Activated CD4-positive, alpha-beta T cell treated with anti-CD3 and anti-CD28 coated beads, Interleukin-2, Interleukin-4, amounts not matched to agents 100 ng/mL and 50 ng/mL, durations not matched to agents 16 hours and 8 hours (primary cell): Measurements from ENCODE around the gene CYTH1.

ENCODE experiments used
- DNase-seq: peaks from one replicate; pipeline ENCODE4 v3.0.0-alpha.2; 2020; ENCODE audit warnings: low spot score

CYTH1 gene

DNA sequence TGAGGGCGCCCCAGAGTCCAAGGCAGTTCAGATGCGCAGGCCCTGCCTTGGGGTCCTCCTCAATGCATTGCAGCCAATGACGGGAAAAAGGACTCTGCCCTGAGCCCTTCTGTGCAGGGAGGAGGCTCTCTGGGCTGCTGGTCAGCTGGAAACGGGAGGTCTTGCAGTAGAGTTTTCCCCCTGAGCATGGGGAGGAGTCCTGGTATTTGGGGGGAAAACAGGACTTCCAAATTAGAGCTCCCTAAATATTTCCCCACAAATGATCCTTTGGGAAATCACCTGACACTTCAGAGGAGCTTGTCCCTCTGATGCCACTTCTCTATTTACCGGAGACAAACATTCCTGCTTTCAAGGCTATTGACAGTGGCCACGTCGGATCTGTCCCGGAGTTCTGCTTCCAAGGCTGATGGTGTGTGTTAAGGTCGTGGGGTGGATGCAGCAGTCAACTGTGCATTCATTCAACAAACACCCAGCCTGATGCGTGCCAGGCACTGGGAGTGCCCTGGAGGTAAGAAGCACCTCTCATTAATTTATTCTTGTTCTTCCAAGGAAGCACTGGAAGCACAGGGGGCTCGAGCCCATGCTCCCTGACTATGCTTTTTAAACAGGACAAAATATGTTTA is 131.9 kb downstream of the CYTH1 start:
- no peak for DNase-seq

DNA sequence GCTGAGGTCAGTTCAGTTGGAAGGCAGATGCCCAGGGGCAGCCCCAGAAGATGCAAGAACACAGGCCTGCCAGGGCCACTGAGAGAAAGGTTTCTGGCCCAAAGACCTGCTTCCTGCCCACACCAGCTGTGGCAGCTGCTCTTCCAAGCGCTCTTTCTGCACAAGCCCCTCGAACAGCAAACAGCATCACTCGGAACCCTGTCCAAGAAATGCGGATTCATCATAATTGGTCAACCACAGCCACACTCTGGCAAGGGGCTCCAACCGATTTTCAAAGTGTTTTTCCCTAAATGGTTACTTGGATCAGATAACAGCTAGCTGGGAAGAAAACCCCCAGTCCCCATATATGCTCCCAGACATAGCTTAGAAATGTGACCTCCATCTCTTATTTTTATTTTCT is 133.8 kb downstream of the CYTH1 start:
- no peak for DNase-seq

DNA sequence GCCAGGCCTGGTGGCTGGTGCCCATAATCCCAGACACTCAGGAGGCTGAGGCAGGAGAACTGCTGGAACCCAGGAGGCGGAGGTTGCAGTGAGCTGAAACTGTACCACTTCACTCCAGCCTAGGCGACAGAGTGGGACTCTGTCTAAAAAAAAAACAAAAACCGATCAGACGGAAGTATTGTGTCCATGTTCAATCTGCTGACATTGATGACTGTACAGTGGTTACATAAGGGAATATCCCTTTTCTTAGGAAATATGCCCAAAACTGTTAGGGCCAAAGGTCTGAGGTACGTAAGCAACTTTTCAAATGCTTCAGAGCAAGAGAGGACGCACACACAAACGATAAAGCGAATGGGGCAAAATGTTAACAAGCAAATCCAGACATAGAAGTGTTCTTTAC is 135.0 kb downstream of the CYTH1 start:
- DNase-seq: no peak

DNA sequence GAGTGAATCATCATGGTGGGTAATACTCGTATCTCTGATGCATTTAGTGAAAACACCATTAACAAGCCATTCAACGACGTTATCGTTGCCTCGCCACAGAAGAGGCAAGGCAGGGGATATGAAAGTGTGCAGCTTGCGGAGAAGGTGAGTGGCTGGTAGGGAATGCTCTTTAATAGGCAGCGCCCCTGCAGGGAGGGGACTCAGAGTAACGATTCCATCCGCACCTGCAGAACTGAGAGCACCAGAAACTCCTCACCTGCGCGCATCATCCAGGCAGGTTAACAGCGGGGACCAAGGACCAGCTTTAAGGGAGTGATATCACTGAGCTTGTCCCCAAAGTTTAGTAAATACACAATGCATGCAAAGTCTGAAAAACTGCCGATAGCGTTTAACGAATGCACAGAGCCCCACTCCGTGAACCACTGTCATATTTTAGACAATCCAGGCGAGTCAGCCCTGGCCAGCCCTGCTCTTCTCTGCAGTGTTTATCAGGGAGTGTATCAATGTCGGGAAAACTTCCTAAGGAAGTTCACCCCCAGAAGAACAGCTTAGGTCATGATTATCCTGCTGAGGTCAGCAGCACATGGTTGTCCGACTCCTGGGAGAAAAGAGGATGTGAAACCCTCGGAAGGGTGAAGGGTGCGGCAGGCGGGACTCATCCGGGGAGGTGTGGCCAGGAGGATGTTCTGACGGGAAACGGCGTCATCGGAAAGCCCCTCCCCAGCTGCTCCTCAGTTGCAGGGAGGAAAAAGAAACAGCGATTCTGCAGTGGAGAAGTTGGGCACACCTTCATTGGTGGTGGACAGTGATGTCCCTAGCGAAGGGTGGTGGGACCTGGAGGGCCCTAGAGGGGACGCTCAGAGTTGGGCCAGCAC is 136.4 kb downstream of the CYTH1 start:
- DNase-seq: peak; percentile 50

DNA sequence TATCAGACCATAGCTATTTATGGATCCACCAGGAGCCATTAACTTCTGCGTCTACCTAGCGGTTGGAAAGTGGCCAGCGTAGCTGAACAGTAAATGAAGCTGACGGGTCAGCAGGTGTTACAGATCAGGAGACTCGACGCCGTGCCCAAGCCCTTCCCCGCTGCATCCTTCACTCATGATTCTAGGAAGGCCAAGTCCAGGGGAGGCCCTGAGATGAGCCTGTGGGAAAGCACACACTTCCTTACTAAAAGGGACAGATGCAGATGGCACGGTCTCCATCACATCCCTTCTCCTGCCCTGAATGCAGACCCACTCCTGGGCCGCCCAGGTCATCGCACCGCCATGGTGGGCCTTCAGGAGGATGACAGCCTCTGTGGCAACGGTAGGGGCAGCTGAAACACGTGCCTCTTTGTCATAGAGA is 137.1 kb downstream of the CYTH1 start:
- DNase-seq: no peak

DNA sequence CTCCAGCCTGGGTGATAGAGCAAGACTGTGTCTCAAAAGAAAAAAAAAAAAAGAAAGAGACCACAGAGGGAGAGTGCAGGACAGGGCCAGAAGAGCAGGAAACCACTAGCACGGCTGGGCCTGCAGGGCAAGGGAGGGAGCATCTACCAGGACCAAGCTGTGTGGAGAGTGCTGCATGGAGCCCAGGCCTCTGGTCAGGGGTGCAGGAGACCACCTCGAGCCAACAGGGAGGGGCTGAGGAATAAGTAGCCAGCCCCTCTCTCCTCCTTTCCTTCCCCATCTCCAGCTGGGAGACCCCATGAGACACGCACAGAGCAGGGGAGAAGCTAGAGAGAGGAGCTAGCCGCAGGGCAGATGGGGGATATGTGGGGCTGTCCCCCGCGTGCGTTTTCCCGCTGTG is 137.8 kb downstream of the CYTH1 start:
- no peak for DNase-seq

DNA sequence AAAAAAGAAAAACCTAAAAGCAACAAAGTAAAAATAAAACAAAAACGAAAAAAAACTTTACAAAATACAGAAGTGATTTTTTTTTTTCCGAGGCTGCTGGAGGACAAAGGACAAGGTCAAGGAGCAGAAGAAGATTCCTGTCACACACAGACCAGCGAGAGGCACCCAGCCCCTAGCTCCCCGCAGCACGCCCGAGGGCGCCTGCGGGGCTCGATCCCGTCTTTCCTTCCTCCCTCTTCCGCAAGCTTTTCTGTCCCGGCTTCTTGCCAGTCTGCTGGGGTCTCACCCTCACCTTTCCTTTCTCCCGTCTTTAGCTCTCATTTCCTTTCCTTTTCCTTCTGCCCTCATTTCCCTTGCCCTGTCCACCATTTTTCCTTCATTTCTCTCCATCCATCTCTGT is 138.7 kb downstream of the CYTH1 start:
- DNase-seq: no peak

DNA sequence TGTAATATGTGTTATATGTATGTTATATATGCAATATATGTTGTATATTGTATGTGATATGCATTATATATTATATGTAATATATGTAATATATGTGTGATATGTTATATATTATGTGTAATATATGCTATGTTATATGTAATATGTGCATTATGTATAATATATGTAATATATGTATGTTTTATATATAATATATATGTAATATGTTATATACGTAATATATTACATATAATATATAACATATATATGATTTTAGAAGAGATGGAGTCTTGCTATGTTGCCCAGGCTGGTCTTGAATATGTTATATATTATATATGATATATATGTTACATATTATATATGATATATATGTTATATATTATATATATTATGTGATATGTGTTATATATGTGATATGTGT is 139.4 kb downstream of the CYTH1 start:
- DNase-seq: no peak

DNA sequence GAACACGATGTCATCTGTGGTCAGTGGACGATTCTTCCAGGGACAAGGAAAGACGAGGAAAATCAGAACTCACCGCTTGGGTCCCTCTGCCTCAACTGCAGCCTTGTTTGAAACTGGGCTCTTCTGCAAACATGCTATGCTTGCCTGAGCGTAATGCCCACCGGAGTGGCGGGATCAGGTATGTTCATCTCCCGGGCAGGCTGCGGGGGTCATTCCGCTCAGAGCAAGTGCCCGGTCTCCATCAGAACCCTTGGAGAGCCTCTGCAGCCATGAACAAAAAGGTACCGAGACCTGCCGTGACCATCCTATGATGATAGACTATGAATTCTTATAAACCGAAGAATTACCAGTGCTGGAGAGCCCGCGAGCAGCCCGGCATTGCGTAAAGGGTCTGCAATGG is 140.4 kb downstream of the CYTH1 start:
- no peak for DNase-seq

DNA sequence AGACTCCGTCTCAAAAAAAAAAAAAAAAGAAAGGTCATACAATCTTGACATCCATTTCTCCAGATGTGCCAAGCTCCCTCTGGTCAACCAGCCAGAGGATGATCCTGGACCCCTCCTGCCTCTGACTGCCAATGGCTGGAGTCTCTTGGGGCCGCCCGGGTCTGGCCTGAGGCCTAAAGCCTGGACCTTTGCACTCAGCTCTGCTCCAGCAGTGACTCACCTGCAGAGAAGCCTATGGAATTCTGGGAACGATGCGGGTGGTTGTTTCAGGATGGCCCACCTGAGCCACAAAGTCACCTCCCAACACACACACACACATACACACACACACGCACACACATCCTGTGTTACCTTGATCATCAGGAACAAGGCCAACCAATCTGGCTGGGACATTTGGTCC is 140.8 kb downstream of the CYTH1 start:
- no peak for DNase-seq

DNA sequence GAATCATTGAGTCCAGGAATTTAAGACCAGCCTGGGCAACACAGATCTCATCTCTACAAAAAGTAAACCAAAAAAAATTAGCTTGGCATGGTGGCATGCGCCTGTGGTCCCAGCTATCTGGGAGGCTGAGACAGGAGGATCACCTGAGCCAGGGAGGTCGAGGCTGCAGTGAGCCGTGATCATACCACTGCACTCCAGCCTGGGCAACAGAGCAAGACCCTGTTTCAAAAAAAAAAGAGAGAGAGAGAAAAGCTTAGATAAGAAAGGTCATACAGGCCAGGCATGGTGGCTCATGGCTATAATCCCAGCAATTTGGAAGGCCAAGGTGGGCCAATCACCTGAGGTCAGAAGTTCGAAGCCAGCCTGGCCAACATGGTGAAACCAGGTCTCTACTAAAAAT is 141.4 kb downstream of the CYTH1 start:
- no peak for DNase-seq

DNA sequence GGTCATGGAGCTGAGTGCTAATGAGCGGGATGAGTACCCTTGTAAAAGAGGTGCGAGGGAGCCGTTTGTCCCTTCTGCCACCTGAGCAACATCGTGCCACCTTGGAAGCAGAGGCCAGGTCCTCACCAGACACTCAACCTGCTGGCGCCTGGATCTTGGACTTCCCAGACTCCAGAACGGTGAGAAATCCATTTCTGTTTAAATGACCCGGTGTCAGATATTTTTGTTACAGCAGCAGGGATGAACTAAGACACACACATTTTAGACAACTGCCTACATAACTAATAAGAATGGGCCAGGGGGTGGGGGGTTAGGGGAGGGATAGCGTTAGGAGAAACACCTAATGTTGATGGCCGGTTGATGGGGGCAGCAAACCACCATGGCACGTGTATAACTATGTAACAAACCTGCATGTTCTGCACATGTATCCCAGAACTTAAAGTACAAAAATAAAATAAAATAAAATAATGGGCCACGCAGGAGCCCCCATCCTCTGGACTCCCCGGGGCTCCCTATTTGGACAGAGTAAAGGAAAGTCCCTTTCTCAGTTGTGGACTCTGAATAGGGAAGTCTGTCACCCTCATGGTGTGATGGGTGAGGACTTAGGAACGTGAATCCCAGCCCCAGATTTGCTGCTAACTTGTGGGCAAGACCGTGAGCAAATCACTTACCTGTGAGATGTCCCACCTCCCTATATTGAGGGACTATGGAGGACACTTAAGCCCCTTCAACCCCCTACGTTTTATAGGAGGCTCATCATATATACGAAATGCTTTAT is 144.2 kb downstream of the CYTH1 start:
- DNase-seq: no peak

DNA sequence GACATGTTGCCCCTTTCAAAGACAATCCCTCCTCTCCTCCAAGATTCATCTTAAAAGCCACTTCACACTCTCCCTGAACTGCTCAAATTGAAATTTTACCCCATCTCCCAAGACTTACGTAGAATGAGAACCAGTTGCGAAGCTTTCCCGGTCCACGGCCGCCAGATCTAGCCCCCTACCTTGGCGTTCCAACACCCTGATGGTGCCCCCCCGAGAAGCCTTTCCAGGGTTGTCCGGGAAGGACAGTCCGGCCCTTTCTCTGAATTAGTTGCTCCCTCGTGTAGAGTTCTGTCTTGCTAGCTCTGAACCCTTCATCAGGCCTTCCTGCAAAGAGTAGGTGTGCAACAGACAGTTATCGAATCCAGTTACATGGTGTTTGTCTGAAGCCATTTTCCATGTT is 144.9 kb downstream of the CYTH1 start:
- no peak for DNase-seq

DNA sequence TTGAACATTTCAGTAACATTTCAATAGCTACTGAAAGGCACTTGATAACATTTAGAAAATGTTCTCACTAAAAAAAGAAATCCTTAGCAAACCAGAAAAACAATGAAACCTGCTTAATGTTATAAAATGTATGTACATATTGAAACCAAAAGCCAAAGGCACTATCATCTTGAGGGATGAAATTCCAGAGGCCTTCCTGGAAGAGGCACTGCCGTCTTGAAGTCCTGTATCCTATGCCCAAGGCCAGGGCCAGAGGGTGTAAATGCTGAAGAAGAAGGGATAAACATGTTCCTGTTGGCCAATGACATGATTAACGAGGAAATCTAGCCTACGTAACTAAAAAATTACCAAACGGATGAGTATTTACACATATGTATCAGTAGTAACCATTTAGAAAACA is 147.9 kb downstream of the CYTH1 start:
- no peak for DNase-seq

DNA sequence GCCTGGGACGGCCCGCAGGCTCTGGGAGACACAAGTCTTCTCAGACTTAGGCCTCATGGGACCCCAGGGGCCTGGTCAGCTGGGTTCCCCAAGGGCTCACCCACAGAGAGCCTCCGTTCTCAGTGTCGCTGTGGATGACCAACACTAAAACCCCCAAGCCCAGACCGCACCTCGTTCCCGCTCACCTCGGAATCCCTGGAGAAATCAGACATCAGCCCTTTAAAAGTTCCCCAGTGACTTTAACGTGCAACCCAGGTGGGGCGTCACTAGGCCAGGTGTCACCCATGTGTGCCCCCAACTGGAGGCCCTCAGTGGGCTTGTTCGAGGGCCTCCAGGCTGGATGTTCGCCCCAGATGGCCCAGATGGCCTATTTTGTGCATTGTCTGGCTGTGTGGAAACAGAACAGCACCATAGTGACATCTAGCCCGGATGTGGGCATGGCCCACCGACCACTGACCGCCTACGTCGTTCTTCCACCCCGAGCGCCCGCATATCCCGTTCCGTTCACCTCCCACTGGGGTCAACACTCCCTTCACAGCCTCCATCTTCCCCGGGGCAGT is 152.6 kb downstream of the CYTH1 start:
- DNase-seq: no peak

DNA sequence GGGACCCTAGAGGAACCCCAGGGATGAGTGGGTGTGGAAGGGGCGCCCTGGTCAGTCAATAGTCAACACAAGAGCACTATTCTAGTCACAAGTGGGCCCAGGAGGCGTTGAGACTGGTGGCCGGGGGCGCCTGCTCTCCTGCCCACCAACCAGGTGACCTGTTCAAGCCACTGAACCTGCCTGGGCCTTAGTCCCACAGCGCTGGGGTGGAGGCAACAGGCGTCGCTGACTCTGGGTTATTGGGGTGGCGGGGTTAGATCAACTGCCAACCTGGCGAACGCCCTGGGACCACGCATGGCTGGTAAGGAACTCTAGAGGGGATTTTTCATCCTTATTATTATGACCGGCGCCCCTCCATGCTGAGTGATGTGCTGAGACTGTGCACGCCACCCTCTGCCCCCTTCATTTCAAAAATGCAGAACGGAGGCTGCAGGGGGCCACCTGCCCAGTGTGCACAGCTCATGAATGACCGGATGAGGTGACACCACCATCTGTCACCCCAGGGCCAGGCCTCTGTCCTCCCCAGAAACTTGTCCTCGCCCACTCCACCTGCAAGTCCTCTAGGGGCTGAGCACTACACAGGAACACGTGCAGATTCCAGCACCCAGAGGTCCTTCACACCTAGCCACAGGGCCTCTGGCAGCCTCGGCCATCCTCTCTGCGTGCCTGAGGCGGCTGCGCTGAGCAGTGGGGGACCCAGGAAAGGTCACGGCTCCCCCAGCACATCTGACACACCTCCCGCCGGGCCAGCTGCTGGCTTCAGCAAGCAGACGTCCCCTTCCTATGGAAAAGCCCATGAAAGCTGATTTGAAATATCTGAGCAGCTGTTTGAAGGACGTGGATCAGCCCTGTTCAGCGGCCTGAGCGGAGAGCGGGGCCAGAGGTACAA is 153.3 kb downstream of the CYTH1 start:
- DNase-seq: no peak

DNA sequence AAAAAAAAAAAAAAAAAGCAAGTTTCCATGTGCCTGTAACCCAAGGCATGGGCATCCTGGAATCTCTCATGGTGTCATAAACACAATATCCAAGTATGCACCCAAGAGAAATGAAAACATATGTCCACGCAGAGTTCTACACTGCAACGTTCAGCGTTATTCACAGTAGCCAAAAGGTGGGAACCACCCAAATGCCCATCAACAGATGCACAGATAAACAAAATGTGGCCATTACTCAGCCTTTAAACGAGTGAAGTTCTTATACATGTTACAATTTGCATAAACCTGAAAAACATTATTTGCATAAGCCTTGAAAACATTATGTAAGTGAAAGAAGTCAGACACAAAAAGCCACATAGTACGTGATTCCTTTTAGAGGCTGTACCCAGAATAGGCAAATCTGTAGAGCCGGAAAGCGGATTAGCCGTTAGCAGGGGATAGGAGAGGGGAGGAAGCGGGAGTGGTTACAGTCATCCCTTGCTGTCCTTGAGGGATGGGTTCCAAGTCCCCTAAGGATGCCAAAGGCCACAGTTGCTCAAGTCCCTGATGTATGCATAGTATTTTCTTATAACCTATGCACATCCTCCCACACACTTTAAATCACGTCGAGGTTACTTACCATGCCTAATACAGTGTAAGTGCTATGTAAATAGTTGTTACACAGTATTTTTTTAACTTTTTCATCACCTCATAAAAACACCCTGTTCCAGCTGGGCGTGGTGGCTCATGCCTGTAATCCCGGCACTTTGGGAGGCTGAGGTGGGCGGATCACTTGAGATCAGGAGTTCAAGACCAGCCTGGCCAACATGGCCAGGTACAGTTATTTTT is 157.5 kb downstream of the CYTH1 start:
- no peak for DNase-seq
